Measurements from ENCODE around the gene HEYL.

HEYL gene

GRCh38 chr1:39637361-39637760 is 2.1 kb downstream of the HEYL start:
- H3K36me3 ChIP-seq (replicated peaks; ENCODE audit: low read depth, low read length): no peaks in the 10 kb centered on the region
- no peak overlapping the region for H3K9ac ChIP-seq (ENCODE audit: low read length)
- no peaks in the 10 kb centered on the region for H3K79me2 ChIP-seq (ENCODE audit: low read length)
- H3K4me3 ChIP-seq (ENCODE audit: low read length): no peak overlapping the region
- H3K9me3 ChIP-seq (ENCODE audit: insufficient read depth, low read length): no peaks in the 10 kb centered on the region
- H4K20me1 ChIP-seq (ENCODE audit: insufficient read depth, low read length): no peaks in the 10 kb centered on the region
- no peaks in the 10 kb centered on the region for H3K4me1 ChIP-seq (ENCODE audit: low read length)
- no peak overlapping the region for H3K4me2 ChIP-seq (ENCODE audit: low read length)
- H3K27me3 ChIP-seq (ENCODE audit: low read depth, low read length): peaks cover 4% of the 10 kb centered on the region; the same call in 1 of the 2 replicates
- no peak overlapping the region for H3K27ac ChIP-seq (ENCODE audit: low read length)
- no peak overlapping the region for H2AFZ ChIP-seq (ENCODE audit: low read depth, low read length)
- TF ChIP-seq CTCF (IDR thresholded peaks at IDR 0.05; ENCODE audit: low read depth, low read length) (no peak), EZH2phosphoT487 (IDR thresholded peaks at IDR 0.05; ENCODE audit: low read depth) (no peak)

GRCh38 chr1:39635871-39636210 is 3.6 kb downstream of the HEYL start:
- no peaks in the 10 kb centered on the region for H3K4me1 ChIP-seq (ENCODE audit: low read length)
- H3K36me3 ChIP-seq (replicated peaks; ENCODE audit: low read depth, low read length): no peaks in the 10 kb centered on the region
- H3K27ac ChIP-seq (ENCODE audit: low read length): no peak overlapping the region
- no peaks in the 10 kb centered on the region for H4K20me1 ChIP-seq (ENCODE audit: insufficient read depth, low read length)
- no peak overlapping the region for H2AFZ ChIP-seq (ENCODE audit: low read depth, low read length)
- H3K4me2 ChIP-seq (ENCODE audit: low read length): no peak overlapping the region
- H3K9me3 ChIP-seq (ENCODE audit: insufficient read depth, low read length): no peaks in the 10 kb centered on the region
- TF ChIP-seq EZH2phosphoT487 (IDR thresholded peaks at IDR 0.05; ENCODE audit: low read depth): no peak
- TF ChIP-seq CTCF (IDR thresholded peaks at IDR 0.05; ENCODE audit: low read depth, low read length): no peak
- no peak overlapping the region for H3K4me3 ChIP-seq (ENCODE audit: low read length)
- peaks cover 4% of the 10 kb centered on the region; the same call in 1 of the 2 replicates for H3K27me3 ChIP-seq (ENCODE audit: low read depth, low read length)
- H3K79me2 ChIP-seq (ENCODE audit: low read length): no peaks in the 10 kb centered on the region
- no peak overlapping the region for H3K9ac ChIP-seq (ENCODE audit: low read length)

GRCh38 chr1:39635205-39635870 is 4.1 kb downstream of the HEYL start:
- Histone ChIP-seq H4K20me1 (ENCODE audit: insufficient read depth, low read length) (no peaks in the 10 kb centered on the region), H2AFZ (ENCODE audit: low read depth, low read length) (no peak overlapping the region), H3K9ac (ENCODE audit: low read length) (no peak overlapping the region), H3K9me3 (ENCODE audit: insufficient read depth, low read length) (no peaks in the 10 kb centered on the region), H3K4me1 (ENCODE audit: low read length) (no peaks in the 10 kb centered on the region), H3K36me3 (replicated peaks; ENCODE audit: low read depth, low read length) (no peaks in the 10 kb centered on the region), H3K27ac (ENCODE audit: low read length) (no peak overlapping the region), H3K4me3 (ENCODE audit: low read length) (no peak overlapping the region), H3K27me3 (ENCODE audit: low read depth, low read length) (peaks cover 4% of the 10 kb centered on the region; the same call in 1 of the 2 replicates), H3K4me2 (ENCODE audit: low read length) (no peak overlapping the region), H3K79me2 (ENCODE audit: low read length) (no peaks in the 10 kb centered on the region)
- no peak for TF ChIP-seq CTCF (IDR thresholded peaks at IDR 0.05; ENCODE audit: low read depth, low read length)
- no peak for TF ChIP-seq EZH2phosphoT487 (IDR thresholded peaks at IDR 0.05; ENCODE audit: low read depth)

- H3K4me2 ChIP-seq (ENCODE audit: low read length): no peak overlapping the region
- H3K9me3 ChIP-seq (ENCODE audit: insufficient read depth, low read length): no peaks in the 10 kb centered on the region
- H2AFZ ChIP-seq (ENCODE audit: low read depth, low read length): no peak overlapping the region
- no peak overlapping the region for H3K9ac ChIP-seq (ENCODE audit: low read length)
- H3K79me2 ChIP-seq (ENCODE audit: low read length): no peaks in the 10 kb centered on the region
- TF ChIP-seq CTCF (IDR thresholded peaks at IDR 0.05; ENCODE audit: low read depth, low read length): no peak
- no peak for TF ChIP-seq EZH2phosphoT487 (IDR thresholded peaks at IDR 0.05; ENCODE audit: low read depth)
- H3K36me3 ChIP-seq (replicated peaks; ENCODE audit: low read depth, low read length): no peaks in the 10 kb centered on the region
- H3K4me1 ChIP-seq (ENCODE audit: low read length): peaks cover 9% of the 10 kb centered on the region; the same call in 1 of the 2 replicates
- H4K20me1 ChIP-seq (ENCODE audit: insufficient read depth, low read length): no peaks in the 10 kb centered on the region
- H3K27me3 ChIP-seq (ENCODE audit: low read depth, low read length): no peaks in the 10 kb centered on the region
- H3K4me3 ChIP-seq (ENCODE audit: low read length): no peak overlapping the region
- no peak overlapping the region for H3K27ac ChIP-seq (ENCODE audit: low read length)
Observed at GRCh38 chr1:39633422-39633821, 6.0 kb downstream of the HEYL start.
